Measurements from ENCODE around the gene SPTBN5.

SPTBN5 gene

GRCh38 chr15:41925086-41925608, 31.3 kb upstream of the SPTBN5 start:
- no peak for DNase-seq

DNA sequence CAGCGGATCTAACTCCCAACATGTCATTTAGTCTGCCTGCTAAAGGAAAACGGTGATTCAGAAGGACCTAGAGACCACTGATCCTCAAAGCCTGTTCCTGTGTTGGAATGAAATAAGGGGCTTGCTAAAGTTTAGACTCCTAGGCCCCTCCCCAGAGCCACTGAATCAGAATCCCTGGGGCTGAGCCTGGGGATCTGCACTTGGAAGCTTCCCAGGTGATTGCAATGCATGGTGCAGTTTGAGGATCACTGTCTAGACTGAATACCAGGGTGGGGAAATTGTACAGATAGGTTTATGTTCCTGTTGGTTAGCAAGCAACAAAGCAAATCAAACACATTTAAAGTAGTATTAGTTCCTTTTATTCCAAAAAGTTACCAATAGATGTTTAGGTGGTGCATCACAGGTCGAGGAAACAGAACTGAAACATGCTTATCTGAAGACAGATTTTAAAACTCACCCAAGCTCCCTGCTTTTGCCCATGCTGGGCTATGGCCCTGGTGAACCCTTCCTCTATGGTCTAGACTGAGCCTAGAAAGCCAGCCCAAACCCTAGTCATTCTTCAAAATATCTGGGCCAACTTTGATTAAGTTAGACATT, 29.6 kb upstream of the SPTBN5 start:
- DNase-seq = no peak

DNA sequence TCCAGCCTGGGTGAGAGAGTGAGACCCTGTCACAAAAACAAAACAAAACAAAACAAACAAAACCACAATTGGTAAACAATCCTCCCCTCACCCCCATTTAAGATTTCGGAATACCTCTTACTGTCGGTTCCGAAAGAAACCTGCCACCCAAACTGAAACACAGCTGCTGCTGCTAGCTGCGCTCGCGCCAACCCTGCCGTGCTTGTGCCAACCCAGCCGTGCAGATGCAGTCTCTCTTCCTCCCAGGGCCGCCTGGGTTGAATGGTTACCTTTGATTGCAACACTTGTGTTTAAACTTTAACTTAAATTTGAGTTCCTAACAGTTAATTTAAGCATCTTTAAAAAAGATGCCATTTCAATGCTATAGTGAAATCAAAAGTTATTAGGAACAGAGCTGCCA, 28.5 kb upstream of the SPTBN5 start:
- no peak for DNase-seq

- no peak for DNase-seq
Measured at GRCh38 chr15:41921639-41922038, 27.8 kb upstream of the SPTBN5 start.

DNA sequence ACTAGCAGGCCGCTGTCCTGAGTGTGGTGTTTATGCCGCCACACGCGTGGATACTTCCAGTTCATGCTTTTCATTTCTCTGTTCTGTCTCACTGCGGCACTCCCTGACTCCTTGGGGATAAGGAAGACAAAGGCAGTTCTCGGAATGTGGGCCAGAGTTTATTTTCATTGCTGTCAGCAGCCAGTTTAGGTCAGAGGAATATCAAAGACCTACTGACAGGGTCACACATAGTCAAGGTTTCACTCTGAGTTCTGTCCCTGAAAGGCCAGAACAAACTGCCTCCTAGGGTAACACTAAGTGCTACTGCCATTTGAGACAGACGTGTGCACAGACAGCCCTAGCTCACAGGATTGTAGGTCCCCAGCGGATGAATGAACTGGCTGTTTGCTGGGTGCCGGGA, 27.3 kb upstream of the SPTBN5 start:
- DNase-seq = peak; percentile 31

DNA sequence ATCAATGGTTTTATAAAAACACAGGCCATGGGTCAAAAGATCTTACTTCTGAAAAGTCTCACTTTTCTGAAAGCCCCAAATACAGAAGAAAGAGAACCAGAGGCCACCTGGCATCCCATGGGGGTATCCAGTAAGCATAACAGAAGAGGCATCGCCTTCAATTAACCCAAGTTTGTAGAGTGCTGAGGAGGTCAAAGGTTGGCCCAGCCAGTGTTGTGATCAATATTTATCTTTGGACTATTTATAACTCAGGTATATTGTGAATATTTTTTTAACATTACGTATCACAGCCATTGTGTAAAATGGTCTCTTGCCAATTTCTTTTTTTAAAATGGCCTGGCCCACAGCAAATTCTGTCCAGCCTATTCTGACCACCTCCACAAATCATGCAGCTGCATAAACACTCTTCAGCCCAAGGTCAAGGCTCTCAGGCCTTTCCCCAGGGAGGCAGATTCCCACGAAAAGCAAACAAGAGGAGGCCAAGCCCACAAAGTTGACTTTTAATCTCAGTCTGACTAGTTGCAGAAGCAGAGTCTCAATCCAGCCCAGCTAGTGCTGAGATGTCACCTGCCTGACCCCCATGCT, 26.2 kb upstream of the SPTBN5 start:
- DNase-seq = peak; percentile 28

DNA sequence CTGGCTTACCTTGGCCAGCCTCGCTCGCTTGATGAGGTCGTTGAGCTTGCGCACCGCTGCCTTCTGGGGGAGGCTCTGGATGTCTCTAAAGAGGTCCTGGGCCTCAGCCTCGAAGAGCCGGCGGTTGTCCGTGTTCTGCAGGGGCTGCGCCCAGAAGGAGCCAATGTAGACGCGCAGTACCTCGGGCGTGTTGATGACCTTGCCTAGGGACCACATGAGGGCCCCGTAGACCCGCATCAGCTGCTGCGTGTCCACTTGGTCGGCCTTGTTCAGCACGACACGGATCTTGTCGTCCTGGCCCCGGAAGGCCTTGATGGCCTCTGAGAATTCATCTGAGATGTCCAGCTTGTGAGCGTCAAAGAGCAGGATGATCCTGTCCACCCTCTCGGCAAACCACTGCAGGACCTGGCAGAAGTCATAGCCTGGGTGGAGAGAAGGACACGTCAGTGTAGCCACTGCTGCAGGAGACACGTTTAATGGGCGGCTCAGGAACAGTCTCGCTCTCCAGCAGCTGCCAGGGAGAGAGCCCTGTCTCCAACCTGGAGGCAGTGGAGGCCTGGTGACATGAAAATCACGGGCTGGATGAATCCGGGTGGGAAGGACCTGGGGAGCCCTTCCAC, 25.5 kb upstream of the SPTBN5 start:
- DNase-seq = no peak

GRCh38 chr15:41918506-41919126, 24.8 kb upstream of the SPTBN5 start:
- no peak for DNase-seq

DNA sequence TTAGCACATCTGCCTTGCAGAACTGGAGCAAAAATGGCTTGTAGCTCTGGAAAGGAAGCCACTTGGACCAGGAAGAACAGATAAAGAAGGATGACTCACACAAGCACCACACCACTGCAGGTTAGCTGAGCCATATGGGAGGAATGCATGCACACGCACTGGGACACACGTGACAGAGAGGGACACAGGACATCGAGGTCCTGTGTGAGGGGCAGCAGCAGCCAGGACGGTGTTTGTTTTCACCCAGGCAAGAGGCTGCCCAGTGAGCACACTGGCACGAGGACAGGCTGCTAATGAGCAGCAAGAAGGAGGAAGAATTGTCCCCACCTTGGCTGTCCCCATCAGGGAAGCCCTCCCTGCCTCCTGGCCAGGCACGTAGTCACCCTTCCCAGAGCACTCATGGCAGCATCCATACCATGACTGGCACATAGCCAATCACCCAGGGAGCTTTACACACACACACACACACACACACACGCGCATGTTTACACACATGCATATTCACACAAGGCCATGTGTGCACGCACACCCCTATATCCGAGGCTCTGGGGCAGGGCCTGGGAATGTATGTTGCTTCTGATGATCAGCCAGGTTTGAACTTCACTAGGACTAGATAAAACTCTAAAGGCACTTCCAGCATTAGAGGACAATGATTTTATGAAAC, 24.0 kb upstream of the SPTBN5 start:
- peak; percentile 34 for DNase-seq

- DNase-seq = no peak
Measured at GRCh38 chr15:41915255-41915994, 21.6 kb upstream of the SPTBN5 start.

GRCh38 chr15:41914411-41914810, 20.6 kb upstream of the SPTBN5 start:
- DNase-seq = no peak

DNA sequence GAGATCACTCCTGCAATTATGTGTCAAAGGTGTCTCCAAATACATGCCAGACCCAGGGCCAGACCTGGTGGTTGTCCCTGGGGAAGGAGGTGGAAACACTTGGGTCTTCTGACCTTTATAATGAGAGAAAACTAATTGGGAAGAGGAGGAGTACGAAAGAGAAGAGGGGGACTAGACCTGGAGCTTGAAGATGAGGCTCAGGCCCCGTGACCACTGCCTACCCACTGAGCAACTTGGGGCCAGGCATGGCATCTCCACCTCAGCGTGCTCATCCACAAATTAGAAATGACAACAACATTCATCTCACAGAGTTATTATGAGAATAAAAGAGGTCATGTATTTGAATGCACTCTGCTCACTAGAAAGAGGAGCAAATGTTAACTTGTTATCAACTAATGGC, 19.4 kb upstream of the SPTBN5 start:
- DNase-seq = no peak

DNA sequence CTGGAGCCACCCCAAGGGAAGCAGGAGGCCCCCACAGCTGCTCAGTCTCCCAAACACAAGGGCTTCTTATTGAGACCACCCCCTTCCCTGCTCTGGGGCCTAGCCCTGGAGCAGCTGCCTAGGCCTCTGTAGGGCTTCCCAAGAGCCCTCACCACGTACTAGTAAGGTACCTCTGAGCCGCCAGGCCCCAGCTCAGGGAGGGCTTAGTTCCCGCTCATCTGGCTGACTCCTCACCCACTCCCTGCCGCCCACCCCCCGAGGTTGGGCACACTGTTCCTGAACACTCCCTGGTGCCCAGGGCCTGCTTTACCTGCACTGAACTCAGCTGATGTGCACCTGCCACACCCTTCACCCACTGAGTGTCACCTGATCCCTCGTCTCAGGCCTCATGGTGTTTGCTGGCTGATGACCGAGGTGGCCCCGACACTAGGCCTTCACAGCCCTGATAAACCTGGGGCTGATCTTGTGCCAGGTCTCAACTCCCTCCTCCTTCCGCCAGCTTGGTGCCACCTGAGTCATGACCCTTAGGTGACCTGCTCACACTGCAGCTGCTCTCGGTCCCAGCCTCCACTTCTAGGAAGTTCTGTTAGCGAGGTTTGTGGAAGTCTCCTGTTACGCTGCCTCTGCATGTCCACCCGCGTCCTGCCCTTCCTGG, 18.0 kb upstream of the SPTBN5 start:
- DNase-seq = no peak

DNA sequence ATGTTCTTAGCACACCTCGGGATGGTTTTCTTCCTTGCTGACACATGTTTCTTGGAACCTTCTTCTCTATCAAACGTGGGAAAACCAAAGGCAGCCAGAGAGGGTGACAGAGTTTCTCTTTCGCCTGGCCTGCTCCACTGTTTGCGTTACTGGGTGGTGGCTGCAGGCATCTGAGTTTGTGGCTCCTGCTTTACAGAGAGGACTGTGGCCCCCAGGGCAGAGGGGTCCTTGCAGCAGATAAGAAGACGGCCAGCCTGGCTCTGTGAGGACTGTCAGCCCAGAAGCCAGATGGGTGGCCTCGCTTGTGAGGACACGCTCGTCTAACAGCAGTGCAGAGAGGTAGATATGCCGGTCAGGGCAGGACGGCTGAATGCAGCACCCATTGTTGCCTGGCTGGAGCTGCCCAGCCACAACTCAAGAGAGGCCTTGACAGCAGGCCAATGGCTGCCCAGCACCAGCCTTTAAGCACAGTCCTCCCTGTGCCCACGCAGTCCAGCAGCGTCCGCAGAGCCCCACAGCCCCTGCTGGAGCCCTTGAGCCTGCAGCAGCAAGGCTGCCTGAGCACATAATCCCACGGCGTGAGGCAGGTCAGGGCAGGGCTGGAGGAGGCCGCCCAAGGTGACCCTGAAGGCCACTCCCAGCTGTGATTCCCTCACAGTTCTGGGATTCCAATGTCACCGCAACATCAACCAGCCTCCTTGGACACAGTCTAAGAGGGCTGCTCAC, 15.0 kb upstream of the SPTBN5 start:
- DNase-seq = no peak

DNA sequence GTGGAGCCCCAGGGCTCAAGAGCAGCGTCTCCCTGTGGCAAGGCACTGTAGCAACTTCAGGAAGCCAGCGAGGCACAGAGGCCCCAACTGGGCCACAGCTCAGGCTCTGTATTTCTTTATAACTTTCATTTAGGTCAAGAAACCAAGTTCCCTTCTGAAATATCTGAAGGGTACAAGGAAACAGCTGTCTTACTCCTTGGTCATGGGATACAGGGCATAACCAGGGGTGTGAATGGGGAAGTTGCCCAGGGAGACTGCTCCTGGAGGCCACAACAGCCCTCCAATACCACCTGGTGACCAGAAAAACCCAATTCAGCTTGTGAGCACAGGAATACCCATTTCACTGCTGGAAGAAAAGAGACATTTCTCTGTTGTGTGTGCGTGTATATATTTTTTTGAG, 13.3 kb upstream of the SPTBN5 start:
- DNase-seq = no peak

DNA sequence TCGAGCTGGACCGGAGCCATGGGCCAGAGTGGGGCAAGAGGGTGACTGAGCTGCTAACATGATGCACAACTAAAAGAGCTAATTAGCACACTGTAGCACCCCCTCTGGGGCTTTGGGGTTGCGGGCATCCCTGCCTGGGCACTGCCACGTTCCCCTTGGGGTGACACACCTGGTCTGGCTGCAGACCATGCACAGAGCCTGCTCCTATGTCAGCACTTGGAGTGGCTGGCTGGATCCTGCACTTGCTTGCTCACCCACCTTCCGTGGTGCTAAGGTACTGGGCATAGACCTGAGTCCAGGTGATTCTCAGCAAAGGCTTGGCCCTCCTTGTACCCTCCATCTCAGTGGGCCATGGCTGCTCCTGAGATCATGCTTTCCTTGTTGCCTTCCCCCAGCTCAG, 12.8 kb upstream of the SPTBN5 start:
- no peak for DNase-seq

GRCh38 chr15:41905036-41905793, 11.4 kb upstream of the SPTBN5 start:
- DNase-seq = no peak

- no peak for DNase-seq
Measured at GRCh38 chr15:41904541-41905005, 10.7 kb upstream of the SPTBN5 start.

- no peak for DNase-seq
Measured at GRCh38 chr15:41903782-41904181, 9.9 kb upstream of the SPTBN5 start.

- no peak for DNase-seq
Measured at GRCh38 chr15:41901431-41901830, 7.6 kb upstream of the SPTBN5 start.

Data from kidney glomerular epithelial cell (primary cell).